HCT116 (cell line): ENCODE data around the gene SLC25A33.

Source experiments
- CBX3 ChIP-seq: IDR thresholded peaks from 2 replicates; pipeline ENCODE4 v1.6.1; 2012; ENCODE audit warnings: low read depth
- CTCF ChIP-seq, 3 experiments: fragments of 200-600 bp in 1 of 3; sonication (generic) in 1 of 3; IDR thresholded peaks in 2 of 3; conservative IDR thresholded peaks in 1 of 3; 2 replicates each; pipeline ENCODE4 v1.5.1; 2012 to 2017; ENCODE audit warnings: low read depth in 2 of 3, low read length in 2 of 3, antibody characterized with exemption in 1 of 3, borderline replicate concordance in 1 of 3, control low read depth in 1 of 3, mild to moderate bottlenecking in 1 of 3, mixed read lengths in 1 of 3, mixed run types in 1 of 3, moderate library complexity in 1 of 3; ENCODE audit not compliant: insufficient read depth in 1 of 3
- JUND ChIP-seq: IDR thresholded peaks from 2 replicates; pipeline ENCODE4 v1.6.1; 2012
- MAX ChIP-seq: IDR thresholded peaks from 2 replicates; pipeline ENCODE4 v1.6.1; 2012
- POLR2A ChIP-seq: IDR thresholded peaks from 2 replicates; pipeline ENCODE4 v1.7.0; 2011; ENCODE audit warnings: borderline replicate concordance; ENCODE audit not compliant: insufficient read depth, insufficient read length; ENCODE audit errors: extremely low read depth
- POLR2AphosphoS5 ChIP-seq: IDR thresholded peaks from 2 replicates; pipeline ENCODE4 v1.6.1; 2011; ENCODE audit warnings: mild to moderate bottlenecking, low read depth, low read length, moderate library complexity
- TCF7L2 ChIP-seq: IDR thresholded peaks from 2 replicates; pipeline ENCODE4 v1.7.0; 2011; ENCODE audit warnings: borderline replicate concordance, inconsistent platforms; ENCODE audit not compliant: insufficient read depth, insufficient read length; ENCODE audit errors: extremely low read depth

GRCh38 chr1:9603307-9603706 is 64.0 kb downstream of the SLC25A33 start:
- no peak for TF ChIP-seq CTCF (IDR thresholded peaks at IDR 0.05 in 2 of 3, conservative IDR thresholded peaks at IDR 0.05 in 1 of 3; ENCODE audit: borderline replicate concordance in 1 of 3, insufficient read depth in 1 of 3, low read depth in 2 of 3, low read length in 2 of 3)
- TF ChIP-seq POLR2AphosphoS5, result no peak
- no peak for TF ChIP-seq CBX3
- no peak for TF ChIP-seq JUND
- TF ChIP-seq POLR2A, result no peak
- no peak for TF ChIP-seq TCF7L2
- no peak for TF ChIP-seq MAX
